Neutrophil (primary cell): Measurements from ENCODE around the gene NFIL3.

Experiments used
- H3K27ac ChIP-seq: fragments of 200-600 bp; sonication (generic); 2 replicates; pipeline ENCODE4 v1.5.1; 2016; ENCODE audit warnings: mild to moderate bottlenecking, moderate library complexity
- H3K27me3 ChIP-seq: fragments of 200-600 bp; sonication (generic); 2 replicates; pipeline ENCODE4 v1.6.0; 2016; ENCODE audit warnings: mild to moderate bottlenecking
- H3K36me3 ChIP-seq: fragments of 200-600 bp; sonication (generic); 2 replicates; pipeline ENCODE4 v1.5.1; 2017
- H3K4me1 ChIP-seq, 2 experiments: fragments of 200-600 bp in 1 of 2; sonication (generic) in 1 of 2; 1 replicate in 1 of 2; 2 replicates in 1 of 2; pipeline versions ENCODE4 v1.5.1 to v1.6.1; 2013 to 2016; ENCODE audit warnings: low read depth in 1 of 2, low read length in 1 of 2, mild to moderate bottlenecking in 1 of 2, moderate library complexity in 1 of 2; ENCODE audit not compliant: control insufficient read depth in 1 of 2, insufficient read depth in 1 of 2
- H3K4me3 ChIP-seq, 2 experiments: fragments of 200-600 bp in 1 of 2; sonication (generic) in 1 of 2; 1 replicate in 1 of 2; 2 replicates in 1 of 2; pipeline ENCODE4 v1.5.1; 2013 to 2016; ENCODE audit warnings: low read depth in 1 of 2, low read length in 1 of 2, mild to moderate bottlenecking in 1 of 2, moderate library complexity in 1 of 2
- H3K9me3 ChIP-seq: fragments of 200-600 bp; sonication (generic); 2 replicates; pipeline ENCODE4 v1.5.1; 2016
- CTCF ChIP-seq: fragments of 200-600 bp; sonication (generic); IDR thresholded peaks from 2 replicates; pipeline ENCODE4 v1.5.1; 2016; ENCODE audit warnings: antibody characterized with exemption

NFIL3 gene

GRCh38 chr9:91433180-91433579 lies 9.5 kb upstream of the NFIL3 start:
- H3K27me3 ChIP-seq = no peaks in the 10 kb centered on the region
- H3K4me3 ChIP-seq = no peak overlapping the region
- H3K27ac ChIP-seq = no peak overlapping the region
- no peak for TF ChIP-seq CTCF
- H3K9me3 ChIP-seq = no peaks in the 10 kb centered on the region
- H3K36me3 ChIP-seq = no peaks in the 10 kb centered on the region
- peaks cover 43 to 52% of the 10 kb centered on the region in 2 experiments for H3K4me1 ChIP-seq

GRCh38 chr9:91431485-91431884 lies 7.9 kb upstream of the NFIL3 start:
- H3K36me3 ChIP-seq = no peaks in the 10 kb centered on the region
- H3K4me1 ChIP-seq = peaks cover 60 to 67% of the 10 kb centered on the region in 2 experiments
- H3K4me3 ChIP-seq = no peak overlapping the region
- TF ChIP-seq CTCF = no peak
- H3K27me3 ChIP-seq = no peaks in the 10 kb centered on the region
- no peaks in the 10 kb centered on the region for H3K9me3 ChIP-seq
- peak overlapping the region; percentile 31 for H3K27ac ChIP-seq

GRCh38 chr9:91429501-91429900 lies 5.9 kb upstream of the NFIL3 start:
- Histone ChIP-seq H3K9me3 (no peaks in the 10 kb centered on the region), H3K27me3 (no peaks in the 10 kb centered on the region), H3K4me3 (no peak overlapping the region), H3K27ac (peak overlapping the region; percentile 76), H3K4me1 (peaks cover 70 to 76% of the 10 kb centered on the region in 2 experiments), H3K36me3 (no peaks in the 10 kb centered on the region)
- TF ChIP-seq CTCF = no peak

GRCh38 chr9:91428927-91429351 lies 5.3 kb upstream of the NFIL3 start:
- Histone ChIP-seq H3K27ac (peak overlapping the region; percentile 76), H3K4me1 (peaks cover 71 to 76% of the 10 kb centered on the region in 2 experiments), H3K9me3 (no peaks in the 10 kb centered on the region), H3K4me3 (peak overlapping the region; percentile 25 to 39), H3K36me3 (no peaks in the 10 kb centered on the region), H3K27me3 (no peaks in the 10 kb centered on the region)
- TF ChIP-seq CTCF = no peak

GRCh38 chr9:91428436-91428835 lies 4.8 kb upstream of the NFIL3 start:
- no peak for TF ChIP-seq CTCF

GRCh38 chr9:91427873-91428272 lies 4.2 kb upstream of the NFIL3 start:
- TF ChIP-seq CTCF = no peak
- no peaks in the 10 kb centered on the region for H3K27me3 ChIP-seq
- peak overlapping the region; percentile 76 for H3K27ac ChIP-seq
- H3K4me3 ChIP-seq = no peak overlapping the region
- H3K36me3 ChIP-seq = no peaks in the 10 kb centered on the region
- no peaks in the 10 kb centered on the region for H3K9me3 ChIP-seq
- H3K4me1 ChIP-seq = peaks cover 70 to 72% of the 10 kb centered on the region in 2 experiments

More at GRCh38 chr9:91428436-91428835, 4.8 kb upstream of the NFIL3 start:
- Histone ChIP-seq H3K27me3 (no peaks in the 10 kb centered on the region), H3K4me1 (peaks cover 71 to 75% of the 10 kb centered on the region in 2 experiments), H3K27ac (peak overlapping the region; percentile 76), H3K4me3 (peak overlapping the region; percentile 25 to 39), H3K9me3 (no peaks in the 10 kb centered on the region), H3K36me3 (no peaks in the 10 kb centered on the region)
